CD14-positive monocyte (primary cell): ENCODE results near the gene RUSC1. TPM values are rescaled to one million over a fixed set of nuclear protein-coding genes. Genes with fewer than 3 reads are reported as not detected.

Source experiments
- DNase-seq, 3 donors: peaks; one replicate each; pipeline ENCODE4 v3.0.0-alpha.2; 2011 to 2022
- H2AFZ ChIP-seq: 2 replicates; pipeline ENCODE4 v1.6.0; 2012; ENCODE audit warnings: mild to moderate bottlenecking, low read depth, low read length, inconsistent platforms; ENCODE audit not compliant: insufficient read depth, poor library complexity, severe bottlenecking
- H3K27ac ChIP-seq, 2 donors: 1 replicate in 1 of 2; 2 replicates in 1 of 2; pipeline ENCODE4 v1.5.1; 2012 to 2013; ENCODE audit warnings: low read length in 2 of 2, control low read depth in 1 of 2, inconsistent platforms in 1 of 2, low read depth in 1 of 2, mild to moderate bottlenecking in 1 of 2
- H3K27me3 ChIP-seq, 2 donors: one replicate each; pipeline versions ENCODE4 v1.6.0 to v1.6.1; 2011 to 2013; ENCODE audit warnings: low read length in 2 of 2; ENCODE audit not compliant: control insufficient read depth in 2 of 2, insufficient read depth in 2 of 2
- H3K36me3 ChIP-seq, 2 donors: replicated peaks in 1 of 2; 1 replicate in 1 of 2; 2 replicates in 1 of 2; pipeline versions ENCODE4 v1.5.1 to v1.6.1; 2012 to 2013; ENCODE audit warnings: low read length in 2 of 2, control low read depth in 1 of 2, inconsistent platforms in 1 of 2, mild to moderate bottlenecking in 1 of 2; ENCODE audit not compliant: insufficient read depth in 2 of 2, control insufficient read depth in 1 of 2
- H3K4me1 ChIP-seq, 2 donors: 1 replicate in 1 of 2; 2 replicates in 1 of 2; pipeline versions ENCODE4 v1.5.1 to v1.6.1; 2012 to 2013; ENCODE audit warnings: low read length in 2 of 2, control low read depth in 1 of 2, inconsistent platforms in 1 of 2, mild to moderate bottlenecking in 1 of 2, moderate library complexity in 1 of 2; ENCODE audit not compliant: insufficient read depth in 2 of 2, control insufficient read depth in 1 of 2
- H3K4me2 ChIP-seq: replicated peaks from 2 replicates; pipeline ENCODE3; 2012; ENCODE audit warnings: low read length, moderate library complexity, mild to moderate bottlenecking; ENCODE audit not compliant: poor library complexity, severe bottlenecking; ENCODE audit errors: extremely low read depth
- H3K4me3 ChIP-seq, 3 experiments: fragments of 200-600 bp in 1 of 3; sonication (generic) in 1 of 3; replicated peaks in 1 of 3; 1 replicate in 2 of 3; 2 replicates in 1 of 3; pipeline ENCODE4 v1.5.1; 2011 to 2013; ENCODE audit warnings: low read length in 3 of 3, mild to moderate bottlenecking in 3 of 3, control low read depth in 2 of 3, low read depth in 2 of 3, inconsistent platforms in 1 of 3, moderate library complexity in 1 of 3
- H3K79me2 ChIP-seq: 2 replicates; pipeline ENCODE4 v1.6.0; 2012; ENCODE audit warnings: mild to moderate bottlenecking, control low read depth, inconsistent platforms, low read length, moderate library complexity; ENCODE audit not compliant: insufficient read depth
- H3K9ac ChIP-seq: 2 replicates; pipeline ENCODE4 v1.6.0; 2017; ENCODE audit warnings: low read length, mild to moderate bottlenecking; ENCODE audit not compliant: insufficient read depth, poor library complexity, severe bottlenecking
- H3K9me3 ChIP-seq, 2 donors: replicated peaks in 1 of 2; 1 replicate in 1 of 2; 2 replicates in 1 of 2; pipeline versions ENCODE4 v1.5.1 to v1.6.1; 2012 to 2013; ENCODE audit warnings: low read length in 2 of 2, control low read depth in 1 of 2; ENCODE audit not compliant: control insufficient read depth in 1 of 2, insufficient read depth in 1 of 2
- H4K20me1 ChIP-seq: 2 replicates; pipeline ENCODE4 v1.6.0; 2012; ENCODE audit warnings: mild to moderate bottlenecking, low read length, control low read depth, moderate library complexity; ENCODE audit not compliant: insufficient read depth
- H3K27ac Mint-ChIP-seq, 7 donors: one replicate each; pipeline ENCODE4 v1.8.0; 2020; ENCODE audit warnings: mild to moderate bottlenecking in 7 of 7, mixed read lengths in 7 of 7, moderate library complexity in 6 of 7, inconsistent platforms in 2 of 7
- H3K27me3 Mint-ChIP-seq, 3 donors: one replicate each; pipeline ENCODE4 v1.8.0; 2021 to 2022; ENCODE audit warnings: low read depth in 3 of 3, mild to moderate bottlenecking in 3 of 3, mixed read lengths in 3 of 3, moderate library complexity in 3 of 3, inconsistent platforms in 1 of 3
- H3K36me3 Mint-ChIP-seq, 2 donors: one replicate each; pipeline ENCODE4 v1.8.0; 2020; ENCODE audit warnings: mixed read lengths in 2 of 2, inconsistent platforms in 1 of 2, mild to moderate bottlenecking in 1 of 2
- H3K4me1 Mint-ChIP-seq: one replicate; pipeline ENCODE4 v1.8.0; 2020; ENCODE audit warnings: mild to moderate bottlenecking, mixed read lengths
- H3K4me3 Mint-ChIP-seq, 2 donors: one replicate each; pipeline ENCODE4 v1.8.0; 2020; ENCODE audit warnings: mild to moderate bottlenecking in 2 of 2, mixed read lengths in 2 of 2, moderate library complexity in 1 of 2
- H3K9me3 Mint-ChIP-seq, 7 donors: one replicate each; pipeline ENCODE4 v1.8.0; 2020 to 2022; ENCODE audit warnings: mixed read lengths in 7 of 7, mild to moderate bottlenecking in 6 of 7, moderate library complexity in 6 of 7, inconsistent platforms in 2 of 7
- WGBS: methylation state at CpG from one replicate; pipeline ENCODE4 v1.1.5; 2013; ENCODE audit warnings: missing lambda C conversion rate; ENCODE audit not compliant: insufficient coverage; 5-methylcytosine and 5-hydroxymethylcytosine counted together
- intact Hi-C, 2 donors: fragments of 100-400 bp; cut with micrococcal nuclease; formaldehyde crosslinking; loops; one replicate each; pipeline versions ENCODE4 v1.15.0 to v1.15.1; 2023
- polyA plus RNA-seq, 3 donors: library from polyadenylated mRNA; depleted of rRNA in 1 of 3; unstranded in 2 of 3; stranded (reverse) in 1 of 3; fragments of 300-500 nt in 2 of 3; fragments of >200 nt in 1 of 3; fragmentation: Illumina TruSeq in 2 of 3; gene quantifications; 1 replicate in 2 of 3; 2 replicates in 1 of 3; pipeline ENCODE4 v1.2.3, GENCODE V29; 2012 to 2021
- TF ChIP-seq, protein P1 (sequence below): fragments of 200-600 bp; IDR thresholded peaks from one replicate; pipeline ENCODE4 v1.8.0; 2022; ENCODE audit warnings: antibody characterized with exemption, mild to moderate bottlenecking

The RUSC1 gene
- polyA plus RNA-seq, 3 donors, result 12.7 to 23.4 (median 13.5) TPM

DNA sequence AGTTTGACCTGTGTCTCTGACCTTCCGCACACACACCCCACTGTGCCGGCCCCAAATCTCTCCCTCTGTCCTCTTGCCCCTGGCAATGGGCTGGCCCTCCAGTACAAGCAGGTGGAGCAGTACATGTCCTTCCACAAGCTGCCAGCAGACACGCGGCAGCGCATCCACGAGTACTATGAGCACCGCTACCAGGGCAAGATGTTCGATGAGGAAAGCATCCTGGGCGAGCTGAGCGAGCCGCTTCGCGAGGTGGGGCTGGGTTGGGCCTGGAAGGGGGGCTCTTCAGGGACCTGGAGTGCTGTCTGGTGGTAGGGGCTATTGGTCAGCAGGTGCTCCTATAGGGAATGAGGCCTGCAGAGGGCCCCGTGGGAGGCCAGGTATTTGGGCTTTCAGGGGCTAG, 35.6 kb upstream of the RUSC1 start:
- TF ChIP-seq, protein P1, sequence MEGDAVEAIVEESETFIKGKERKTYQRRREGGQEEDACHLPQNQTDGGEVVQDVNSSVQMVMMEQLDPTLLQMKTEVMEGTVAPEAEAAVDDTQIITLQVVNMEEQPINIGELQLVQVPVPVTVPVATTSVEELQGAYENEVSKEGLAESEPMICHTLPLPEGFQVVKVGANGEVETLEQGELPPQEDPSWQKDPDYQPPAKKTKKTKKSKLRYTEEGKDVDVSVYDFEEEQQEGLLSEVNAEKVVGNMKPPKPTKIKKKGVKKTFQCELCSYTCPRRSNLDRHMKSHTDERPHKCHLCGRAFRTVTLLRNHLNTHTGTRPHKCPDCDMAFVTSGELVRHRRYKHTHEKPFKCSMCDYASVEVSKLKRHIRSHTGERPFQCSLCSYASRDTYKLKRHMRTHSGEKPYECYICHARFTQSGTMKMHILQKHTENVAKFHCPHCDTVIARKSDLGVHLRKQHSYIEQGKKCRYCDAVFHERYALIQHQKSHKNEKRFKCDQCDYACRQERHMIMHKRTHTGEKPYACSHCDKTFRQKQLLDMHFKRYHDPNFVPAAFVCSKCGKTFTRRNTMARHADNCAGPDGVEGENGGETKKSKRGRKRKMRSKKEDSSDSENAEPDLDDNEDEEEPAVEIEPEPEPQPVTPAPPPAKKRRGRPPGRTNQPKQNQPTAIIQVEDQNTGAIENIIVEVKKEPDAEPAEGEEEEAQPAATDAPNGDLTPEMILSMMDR, result no peak
- no peak overlapping the region for H3K4me3 Mint-ChIP-seq
- intact Hi-C loops, result no loop called here
- WGBS, result 97% methylated on average over 14 of the region's 14 CpGs
- no peaks in the 10 kb centered on the region for H3K9me3 Mint-ChIP-seq
- Histone ChIP-seq H3K36me3 (no peaks in the 10 kb centered on the region), H3K4me1 (no peaks in the 10 kb centered on the region), H3K9ac (no peak overlapping the region), H3K27ac (no peak overlapping the region), H3K79me2 (no peaks in the 10 kb centered on the region), H3K4me2 (no peak overlapping the region), H2AFZ (no peak overlapping the region), H3K4me3 (no peak overlapping the region), H3K27me3 (no peaks in the 10 kb centered on the region), H3K9me3 (no peaks in the 10 kb centered on the region), H4K20me1 (no peaks in the 10 kb centered on the region)
- peaks cover 0 to 4% (median 2%) of the 10 kb centered on the region in 3 donors for H3K27me3 Mint-ChIP-seq
- no peaks in the 10 kb centered on the region for H3K36me3 Mint-ChIP-seq
- peak overlapping the region in 1 of 7 donors; percentile 6 for H3K27ac Mint-ChIP-seq
- no peak for DNase-seq
- peaks cover 2% of the 10 kb centered on the region for H3K4me1 Mint-ChIP-seq

DNA sequence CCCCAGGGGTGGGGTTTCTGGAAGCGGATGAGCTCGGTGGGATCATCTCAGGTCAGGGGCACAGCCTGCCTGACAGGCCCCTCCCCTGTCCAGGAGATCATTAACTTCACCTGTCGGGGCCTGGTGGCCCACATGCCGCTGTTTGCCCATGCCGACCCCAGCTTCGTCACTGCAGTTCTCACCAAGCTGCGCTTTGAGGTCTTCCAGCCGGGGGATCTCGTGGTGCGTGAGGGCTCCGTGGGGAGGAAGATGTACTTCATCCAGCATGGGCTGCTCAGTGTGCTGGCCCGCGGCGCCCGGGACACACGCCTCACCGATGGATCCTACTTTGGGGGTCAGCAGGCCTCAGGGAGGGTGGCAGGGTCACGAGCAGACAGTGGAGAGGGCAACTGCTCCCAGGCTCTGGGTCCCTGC, 35.1 kb upstream of the RUSC1 start:
- no peak overlapping the region for H3K9ac ChIP-seq
- Mint-ChIP-seq H3K9me3 (no peaks in the 10 kb centered on the region), H3K4me3 (no peak overlapping the region), H3K27ac (no peak overlapping the region), H3K36me3 (no peaks in the 10 kb centered on the region), H3K4me1 (peaks cover 2% of the 10 kb centered on the region), H3K27me3 (peaks cover 0 to 4% (median 2%) of the 10 kb centered on the region in 3 donors)
- H3K9me3 ChIP-seq, result no peaks in the 10 kb centered on the region
- H3K4me1 ChIP-seq, result no peaks in the 10 kb centered on the region
- no peak overlapping the region for H3K27ac ChIP-seq
- no peak overlapping the region for H2AFZ ChIP-seq
- no peak overlapping the region for H3K4me2 ChIP-seq
- no peak overlapping the region for H3K4me3 ChIP-seq
- intact Hi-C loops, result no loop called here
- no peaks in the 10 kb centered on the region for H3K27me3 ChIP-seq
- no peaks in the 10 kb centered on the region for H4K20me1 ChIP-seq
- no peaks in the 10 kb centered on the region for H3K79me2 ChIP-seq
- 98% methylated on average over 18 of the region's 18 CpGs for WGBS
- no peaks in the 10 kb centered on the region for H3K36me3 ChIP-seq
- DNase-seq, result no peak
- TF ChIP-seq, protein P1, result no peak
